SK-N-DZ (cell line): ENCODE measurements around the gene PACSIN2.
"Not testable (repeated sequence)": the region's sequence is repeated elsewhere in the genome, so short reads cannot be mapped to it uniquely, and the experiment has no call there.

Experiments
- DNase-seq: peaks from one replicate; pipeline ENCODE4 v3.0.0-alpha.2; 2015; ENCODE audit warnings: low spot score

PACSIN2 gene

DNA sequence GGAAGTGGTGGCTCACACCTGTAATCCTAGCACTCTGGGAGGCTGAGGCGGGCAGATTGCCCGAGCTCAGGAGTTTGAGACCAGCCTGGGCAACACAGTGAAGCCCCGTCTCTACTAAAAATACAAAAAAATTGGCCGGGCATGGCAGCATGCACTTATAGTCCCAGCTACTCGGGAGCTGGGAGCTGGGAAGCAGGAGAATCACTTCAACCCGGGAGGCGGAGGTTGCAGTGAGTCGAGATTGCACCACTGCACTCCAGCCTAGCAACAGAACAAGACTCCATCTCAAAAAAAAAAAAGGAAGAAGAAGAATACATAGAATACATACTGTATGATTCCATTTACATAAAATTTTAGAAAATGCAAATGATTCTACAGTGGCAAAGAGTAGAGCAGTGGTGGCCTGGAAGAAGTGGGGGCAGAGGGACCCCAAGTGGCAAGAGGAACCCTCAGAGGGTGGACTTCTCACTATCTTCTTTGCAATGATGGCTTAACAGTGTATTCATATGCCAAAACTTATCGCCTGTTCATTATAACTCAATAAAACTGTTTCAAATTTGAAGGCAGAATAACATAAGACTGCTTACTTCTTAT, 22.0 kb downstream of the PACSIN2 start:
- no peak for DNase-seq

DNA sequence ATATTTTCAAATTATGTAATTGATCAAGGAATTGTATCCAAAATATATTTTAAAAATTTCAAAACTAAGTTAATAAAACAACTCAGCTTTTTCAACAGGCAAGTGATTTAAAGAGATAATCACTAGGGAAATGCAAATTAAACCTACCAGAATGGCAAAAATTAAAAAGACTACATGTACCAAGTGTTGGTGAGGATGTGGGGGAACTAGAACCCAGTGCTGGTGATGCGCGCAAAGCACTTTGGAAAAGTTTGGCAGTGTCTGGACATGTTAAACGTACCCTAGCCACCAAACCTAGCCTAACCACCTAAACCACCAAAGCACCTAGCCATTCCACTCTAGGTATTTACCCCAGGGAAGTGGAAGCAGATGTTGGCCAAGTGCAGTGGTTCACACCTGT, 22.9 kb downstream of the PACSIN2 start:
- DNase-seq = no peak

DNA sequence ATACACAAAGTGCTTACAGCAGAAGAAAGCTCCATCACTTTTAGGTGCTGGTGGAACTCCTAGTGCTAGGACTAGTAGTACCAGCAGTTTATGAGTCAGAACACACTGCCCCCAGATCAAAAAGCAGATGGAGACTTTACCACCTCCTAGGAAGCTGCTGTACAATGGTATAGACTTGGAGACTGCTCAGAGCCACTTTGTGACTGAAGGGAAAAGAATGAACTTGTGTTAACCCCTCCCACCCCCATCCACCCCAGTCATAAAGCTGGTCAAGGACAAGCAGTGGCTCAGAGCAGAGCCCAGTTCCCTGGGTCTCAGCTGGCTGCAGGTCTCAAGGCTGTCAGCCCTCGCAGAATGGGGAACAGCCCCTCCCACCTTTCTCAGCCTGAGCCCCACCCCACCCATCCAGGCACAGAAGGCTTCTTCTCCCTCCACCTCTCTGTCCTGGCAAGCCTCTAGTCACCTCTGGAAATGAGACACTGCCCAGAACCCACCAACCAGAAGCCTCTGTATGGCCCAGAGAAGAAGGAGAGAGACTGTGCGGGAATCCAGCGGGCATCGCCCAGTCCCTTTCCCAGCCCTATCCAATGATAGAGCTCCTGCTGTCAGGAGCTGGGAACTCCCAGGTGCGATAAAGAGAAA, 23.8 kb downstream of the PACSIN2 start:
- DNase-seq = no peak

DNA sequence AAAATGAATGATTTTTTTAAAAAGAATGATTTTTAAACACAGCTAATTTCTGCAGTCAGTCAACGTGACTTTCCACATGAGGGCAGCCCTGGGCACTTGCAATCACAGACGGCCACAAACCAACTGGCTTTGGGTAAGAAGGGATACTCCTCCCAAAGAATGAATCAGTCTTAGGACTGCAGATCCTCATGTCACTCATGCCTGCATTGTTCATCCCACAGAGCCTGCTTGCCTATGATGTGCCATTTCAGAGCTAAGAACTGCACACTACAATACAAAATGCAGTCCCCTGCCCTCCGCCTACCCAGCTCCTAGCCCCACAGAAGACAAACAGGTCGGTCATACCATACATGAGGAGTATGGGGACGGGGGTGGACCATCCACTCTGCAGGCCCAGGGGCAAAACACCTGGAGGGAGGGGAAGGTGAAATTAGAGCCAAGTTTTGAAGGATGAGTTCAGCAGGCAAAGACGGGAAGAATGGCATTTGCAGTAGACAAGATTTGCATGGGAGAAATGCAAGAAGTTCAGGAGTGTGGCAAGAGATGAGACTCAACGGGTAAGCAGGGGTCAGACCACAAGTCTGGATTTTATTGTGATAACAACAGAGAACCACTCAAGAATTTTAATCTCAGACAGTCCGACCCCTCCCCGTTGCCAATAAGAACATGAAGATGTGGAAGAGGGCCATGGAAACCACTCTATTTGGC, 24.7 kb downstream of the PACSIN2 start:
- DNase-seq = no peak

DNA sequence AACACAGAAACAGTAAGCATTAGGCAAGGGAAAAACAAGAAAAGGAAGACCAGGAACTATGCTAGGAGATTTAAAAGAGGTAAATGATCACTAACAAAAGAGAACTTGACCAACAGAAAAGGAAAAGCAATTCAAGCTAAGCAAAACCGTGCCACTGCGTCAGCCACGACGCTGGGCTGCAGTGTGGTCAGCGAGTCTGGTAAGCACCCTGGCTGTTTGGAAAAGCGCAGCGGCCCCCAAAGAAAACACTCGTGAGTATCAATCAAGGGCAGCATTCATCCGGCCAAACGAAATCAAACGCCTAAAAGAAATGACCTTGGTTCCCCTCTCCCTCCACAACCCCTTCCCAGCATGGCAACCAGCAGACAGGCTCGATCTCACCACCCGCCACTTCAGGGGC, 28.8 kb downstream of the PACSIN2 start:
- DNase-seq = no peak

DNA sequence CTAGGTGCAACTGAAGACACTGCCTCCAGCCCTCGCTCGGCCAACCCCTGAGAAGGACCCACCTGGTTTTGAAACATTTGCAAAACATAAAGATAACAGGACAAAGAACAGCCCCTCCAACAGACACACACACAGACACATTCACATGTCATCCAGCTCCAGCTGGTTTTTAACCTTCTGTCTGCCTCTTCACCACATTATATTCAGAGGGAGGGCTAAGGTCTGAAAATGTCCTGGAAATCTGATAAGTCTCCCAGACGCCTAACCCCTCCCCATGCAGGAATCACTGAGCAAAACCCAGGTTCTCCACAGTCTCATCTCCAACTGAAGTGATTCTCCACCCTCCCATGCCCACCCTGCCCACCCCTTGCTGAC, 29.4 kb downstream of the PACSIN2 start:
- DNase-seq = peak; percentile 89

DNA sequence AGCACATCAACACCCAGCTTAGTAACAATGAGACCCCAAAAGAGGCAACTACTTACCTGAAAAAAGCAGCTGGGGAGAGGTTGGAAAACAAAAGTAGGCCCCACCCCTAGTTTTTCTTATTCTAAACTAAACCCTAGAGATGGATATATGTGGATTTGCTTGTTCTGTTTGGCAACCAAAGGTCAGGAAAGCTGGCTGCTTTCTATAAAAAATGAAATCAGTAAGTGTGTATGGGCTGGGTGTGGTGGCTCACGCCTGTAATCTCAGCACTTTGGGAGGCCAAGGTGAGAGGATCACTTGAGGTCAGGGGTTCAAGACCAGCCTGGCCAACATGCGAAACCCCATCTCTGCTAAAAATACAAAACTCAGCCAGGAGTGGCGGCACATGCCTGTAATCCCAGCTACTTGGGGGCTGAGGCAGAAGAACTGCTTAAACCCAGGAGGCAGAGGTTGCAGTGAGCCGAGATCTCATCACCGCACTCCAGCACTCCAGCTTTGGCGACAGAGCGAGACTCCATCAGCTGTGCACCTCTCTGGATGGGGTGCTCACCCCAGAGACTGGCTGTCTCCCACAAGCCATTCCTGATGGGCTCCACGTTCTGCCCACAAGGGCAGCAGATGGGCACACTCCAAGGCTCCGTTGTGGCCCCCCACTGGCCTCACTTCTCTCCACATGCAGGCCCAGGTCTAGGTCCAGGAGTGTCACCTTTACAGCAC, 30.0 kb downstream of the PACSIN2 start:
- no peak for DNase-seq

DNA sequence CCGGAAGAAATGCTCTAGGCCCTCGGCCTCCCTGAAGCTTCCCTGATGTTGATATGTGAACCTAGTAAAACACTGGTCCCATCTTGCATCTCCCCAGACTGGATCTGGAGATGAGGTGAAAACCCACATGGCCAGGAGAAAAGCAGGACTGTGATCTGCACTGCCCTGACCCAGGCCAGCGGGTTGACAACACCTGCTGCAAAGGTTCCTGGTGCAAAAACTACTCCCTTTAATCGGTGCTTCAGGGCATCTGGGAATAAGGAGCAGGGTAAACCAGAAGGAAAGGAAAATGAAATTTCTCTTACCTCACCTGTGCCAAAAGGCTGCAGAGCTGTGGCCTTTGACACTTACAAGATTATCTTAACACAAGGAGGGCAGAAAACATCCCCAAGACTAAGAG, 30.6 kb downstream of the PACSIN2 start:
- DNase-seq = peak; percentile 33

DNA sequence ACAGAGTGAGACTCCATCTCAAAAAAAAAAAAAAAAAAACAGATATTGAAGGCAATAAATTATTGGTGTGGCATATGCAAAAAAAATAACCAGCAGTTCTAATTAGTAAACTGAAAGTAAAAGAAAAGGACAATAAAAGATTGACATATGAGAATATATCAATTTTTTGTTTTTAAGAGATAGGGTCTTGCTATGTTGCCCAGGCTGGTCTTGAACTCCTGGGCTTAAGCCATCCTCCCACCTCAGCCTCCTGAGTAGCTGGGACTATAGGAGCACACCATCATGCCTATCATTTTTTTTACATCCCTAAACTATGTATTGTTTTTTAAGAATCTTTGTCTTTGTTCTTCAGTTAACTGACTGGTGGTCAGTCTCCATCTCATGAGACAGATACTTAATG, 31.5 kb downstream of the PACSIN2 start:
- no peak for DNase-seq

DNA sequence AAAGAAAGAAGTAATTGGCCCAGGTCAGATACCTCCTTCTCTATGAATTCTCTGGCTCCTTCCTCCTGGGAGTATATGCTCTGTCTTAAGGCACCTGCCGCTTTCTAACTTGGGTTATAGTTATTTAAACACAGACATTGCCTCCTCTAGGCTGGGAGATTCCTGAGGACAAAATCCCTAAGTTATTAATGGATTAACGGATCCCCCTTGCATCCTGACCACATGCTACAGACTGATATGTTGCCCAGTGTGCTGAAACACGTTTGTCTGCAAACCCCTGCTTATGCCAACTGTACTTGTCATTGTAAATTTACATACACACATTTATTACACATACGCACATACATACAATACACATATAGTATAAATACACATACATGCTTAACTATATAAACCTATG, 35.3 kb downstream of the PACSIN2 start:
- DNase-seq = no peak

DNA sequence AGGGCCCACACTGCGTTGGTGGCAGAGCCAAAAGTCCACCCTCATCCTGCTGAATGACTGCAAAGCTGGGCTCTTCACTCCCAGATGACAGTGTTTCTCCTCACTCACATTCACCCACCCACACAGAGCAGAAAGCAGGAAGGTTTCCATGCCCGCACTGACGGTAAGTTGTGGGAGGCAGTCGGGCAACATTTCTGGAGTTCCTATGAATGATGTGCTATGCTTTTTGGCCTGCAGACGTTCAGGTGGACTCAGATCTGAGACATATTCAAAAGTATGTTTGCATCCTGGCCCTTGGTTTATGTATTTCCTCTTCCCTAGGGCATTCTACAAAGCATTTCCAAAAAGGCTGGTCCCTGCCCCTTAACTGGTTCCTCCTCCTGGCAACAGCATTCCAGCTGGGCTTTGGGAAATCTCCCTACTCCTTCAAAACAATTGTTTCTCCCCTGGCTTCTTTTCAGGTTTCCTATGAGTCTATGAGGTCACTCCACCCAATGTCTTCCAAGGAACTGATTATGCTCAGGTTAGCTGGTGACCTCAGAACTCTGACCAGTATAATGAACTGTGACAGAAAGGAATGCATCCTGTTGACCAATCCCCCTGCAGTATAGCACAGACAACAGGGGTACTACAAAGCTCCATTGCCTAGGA, 36.4 kb downstream of the PACSIN2 start:
- no peak for DNase-seq

DNA sequence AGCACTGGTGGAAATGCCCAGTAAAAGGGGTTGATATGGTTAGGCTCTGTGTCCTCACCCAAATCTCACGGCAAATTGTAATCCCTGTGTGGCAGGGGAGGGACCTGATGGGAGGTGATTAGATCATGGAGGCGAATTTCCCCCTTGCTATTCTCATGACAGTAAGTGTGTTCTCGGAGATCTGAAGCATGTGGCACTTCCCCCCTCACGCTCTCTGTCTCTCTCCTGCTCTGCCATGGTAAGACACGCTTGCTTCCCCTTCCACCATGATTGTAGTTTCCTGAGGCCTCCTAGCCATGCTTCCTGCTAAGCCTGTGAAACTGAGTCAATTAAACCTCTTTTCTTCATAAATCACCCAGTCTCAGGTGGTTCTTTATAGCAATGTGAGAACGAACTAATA, 37.4 kb downstream of the PACSIN2 start:
- peak; percentile 43 for DNase-seq

DNA sequence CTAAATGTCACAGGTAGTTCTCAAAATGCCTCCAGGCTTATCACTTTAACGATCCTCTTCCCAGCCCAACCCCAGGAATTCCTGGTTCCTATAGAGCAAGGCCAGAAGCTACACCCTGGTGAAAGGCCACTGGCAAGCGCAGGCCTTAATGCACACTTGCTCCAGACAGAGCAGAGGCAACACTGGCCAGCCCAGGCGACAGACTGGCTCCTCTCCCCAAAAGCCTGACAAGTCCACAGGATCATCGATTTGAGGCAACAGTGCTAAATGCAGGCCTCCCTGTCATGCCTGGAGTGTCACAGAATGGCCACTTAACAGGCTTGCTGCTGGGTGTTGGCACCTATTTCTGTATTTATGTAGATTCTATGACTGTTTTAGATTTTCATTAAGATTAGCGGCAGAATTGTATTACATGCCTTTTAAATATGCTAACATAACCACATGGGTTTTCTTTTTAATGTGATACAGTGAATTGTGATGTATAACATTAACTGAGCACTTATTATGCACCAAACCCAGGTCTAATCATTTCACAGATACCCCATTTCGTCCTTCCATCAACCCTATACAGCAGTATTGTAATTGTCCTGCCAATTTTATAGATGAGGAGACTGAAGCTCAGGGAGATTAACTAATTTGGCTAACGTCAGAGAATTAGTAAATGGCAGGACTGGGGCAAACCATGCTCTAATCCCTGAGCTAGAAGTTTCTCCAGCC, 38.6 kb downstream of the PACSIN2 start:
- DNase-seq = no peak

DNA sequence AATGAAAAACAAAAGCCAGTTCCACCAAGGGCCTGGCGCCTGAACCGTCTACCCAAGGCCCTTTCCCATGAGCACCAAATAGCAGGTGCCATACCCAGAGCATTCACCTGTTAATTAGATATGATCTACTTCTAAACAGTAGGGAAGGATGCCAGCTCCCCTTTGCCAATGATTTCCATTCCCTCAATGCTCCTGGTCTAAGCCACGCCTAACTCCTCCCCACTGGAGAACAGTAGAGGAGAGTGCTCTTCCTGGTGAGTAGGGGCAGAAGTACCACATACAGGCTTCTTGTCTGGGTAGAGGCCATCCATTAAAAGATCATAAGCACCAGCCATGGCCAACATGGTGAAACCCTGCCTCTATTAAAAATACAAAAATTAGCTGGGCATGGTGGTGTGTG, 40.7 kb downstream of the PACSIN2 start:
- no peak for DNase-seq

DNA sequence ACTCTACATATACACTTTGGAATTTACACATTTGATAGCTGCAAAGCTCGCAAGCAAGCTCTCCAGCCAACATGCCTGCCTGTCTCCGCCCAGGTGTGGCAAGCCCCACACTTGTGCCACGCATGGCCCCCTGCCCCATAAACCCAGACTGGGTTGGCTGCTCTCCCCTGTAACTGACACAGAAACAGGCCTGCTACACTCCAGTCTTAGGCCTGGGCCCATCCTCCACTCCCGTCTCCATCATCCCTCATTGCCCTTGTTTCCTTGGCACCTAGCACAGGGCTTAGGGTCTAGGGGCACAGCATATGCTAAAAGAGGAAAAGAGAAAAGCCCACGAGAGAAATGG, 41.4 kb downstream of the PACSIN2 start:
- DNase-seq = no peak

DNA sequence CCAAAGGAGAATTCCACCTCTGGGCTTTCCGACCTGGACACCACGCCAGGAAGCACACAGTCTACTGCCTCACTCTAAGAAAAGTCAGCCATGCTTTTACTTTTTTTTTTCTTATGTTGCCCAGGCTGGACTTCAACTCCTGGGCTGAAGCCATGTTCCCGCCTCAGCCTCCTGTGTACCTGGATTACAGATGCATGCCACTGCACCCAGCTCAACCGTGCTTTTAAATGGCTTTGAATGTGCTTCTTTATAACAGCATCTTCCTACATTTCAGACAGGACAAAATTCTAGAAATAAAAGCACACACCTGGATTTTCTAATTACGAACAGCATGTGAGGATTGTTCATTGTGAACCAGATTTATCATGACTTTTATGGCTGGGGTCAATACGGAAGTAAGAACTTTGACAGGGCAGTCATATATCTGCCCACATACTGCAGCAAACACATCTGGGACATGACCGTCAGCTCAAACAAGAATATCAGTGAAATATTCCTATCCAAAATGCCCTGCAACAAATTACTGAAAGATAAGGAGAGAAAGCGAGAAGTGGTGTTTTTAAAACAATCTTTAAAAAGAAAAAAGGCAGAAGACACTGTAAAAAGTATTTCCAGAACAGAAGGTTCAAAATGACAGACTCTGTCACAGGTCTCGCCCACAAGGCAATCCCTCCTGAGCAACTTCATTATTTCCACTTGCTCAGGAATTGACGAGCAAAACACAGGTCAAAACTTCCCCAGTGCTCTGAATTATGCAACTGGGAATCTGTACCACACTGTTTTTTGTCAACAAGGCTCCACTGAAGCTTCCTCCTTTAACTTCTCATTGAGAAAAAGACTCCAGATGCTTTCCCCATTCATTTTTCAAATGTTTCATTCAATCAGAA, 42.1 kb downstream of the PACSIN2 start:
- no peak for DNase-seq

DNA sequence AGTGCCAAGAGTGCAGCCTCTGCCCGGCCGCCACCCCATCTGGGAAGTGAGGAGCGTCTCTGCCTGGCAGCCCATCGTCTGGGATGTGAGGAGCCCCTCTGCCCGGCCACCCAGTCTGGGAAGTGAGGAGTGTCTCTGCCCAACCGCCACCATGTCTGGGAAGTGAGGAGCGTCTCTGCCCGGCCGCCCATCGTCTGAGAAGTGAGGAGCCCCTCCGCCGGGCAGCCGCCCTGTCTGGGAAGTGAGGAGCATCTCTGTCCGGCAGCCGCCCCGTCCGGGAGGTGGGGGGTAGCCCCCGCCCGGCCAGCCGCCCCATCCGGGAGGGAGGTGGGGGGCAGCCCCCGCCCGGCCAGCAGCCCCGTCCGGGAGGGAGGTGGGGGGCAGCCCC, 43.5 kb downstream of the PACSIN2 start:
- DNase-seq = not testable (repeated sequence)

DNA sequence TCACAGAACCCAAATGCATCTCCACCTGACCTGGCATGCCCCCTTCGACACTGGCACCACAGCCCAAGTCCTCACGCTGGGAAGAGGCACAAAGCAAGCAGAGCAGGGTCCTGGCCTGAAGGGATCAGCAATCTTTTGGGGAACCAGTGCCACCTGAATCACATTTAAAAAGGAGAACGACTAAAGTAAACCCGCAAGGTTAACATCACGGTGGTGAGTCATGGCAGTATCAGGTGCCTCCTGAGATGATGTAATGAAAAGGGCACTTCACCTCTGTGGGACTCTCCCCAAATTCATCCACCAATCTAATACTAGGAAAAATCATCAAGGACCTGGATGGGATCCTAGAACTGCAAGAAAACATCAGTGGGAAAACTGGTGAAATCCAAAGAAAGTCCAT, 44.9 kb downstream of the PACSIN2 start:
- no peak for DNase-seq

DNA sequence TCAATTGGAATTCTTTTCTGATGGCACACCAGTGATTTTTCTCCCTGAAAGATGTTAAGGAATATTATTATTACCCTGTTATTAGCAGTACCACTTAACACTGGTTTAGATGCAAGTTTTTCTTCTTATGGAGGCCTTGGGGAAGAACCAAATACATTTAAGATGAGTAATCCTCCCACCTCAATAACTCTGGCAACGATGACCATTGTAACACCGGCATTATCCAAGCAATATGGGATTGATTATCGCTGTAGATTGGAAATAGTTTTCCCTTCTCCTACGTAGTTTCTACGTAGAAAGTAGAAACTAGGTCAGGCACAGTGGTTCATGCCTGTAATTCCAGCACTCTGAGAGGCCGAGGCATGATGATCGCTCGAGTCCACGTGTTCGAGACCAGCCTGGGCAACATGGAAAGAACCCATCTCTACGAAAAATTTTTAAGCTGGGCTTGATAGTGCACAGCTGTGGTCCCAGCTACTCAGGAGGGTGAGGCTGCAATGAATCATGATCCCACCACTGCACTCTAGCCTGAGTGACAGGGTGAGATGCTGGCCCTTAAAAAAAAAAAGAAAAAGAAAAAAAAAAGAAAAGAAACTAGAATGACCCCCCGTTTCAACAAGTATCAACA, 45.5 kb downstream of the PACSIN2 start:
- DNase-seq = no peak

DNA sequence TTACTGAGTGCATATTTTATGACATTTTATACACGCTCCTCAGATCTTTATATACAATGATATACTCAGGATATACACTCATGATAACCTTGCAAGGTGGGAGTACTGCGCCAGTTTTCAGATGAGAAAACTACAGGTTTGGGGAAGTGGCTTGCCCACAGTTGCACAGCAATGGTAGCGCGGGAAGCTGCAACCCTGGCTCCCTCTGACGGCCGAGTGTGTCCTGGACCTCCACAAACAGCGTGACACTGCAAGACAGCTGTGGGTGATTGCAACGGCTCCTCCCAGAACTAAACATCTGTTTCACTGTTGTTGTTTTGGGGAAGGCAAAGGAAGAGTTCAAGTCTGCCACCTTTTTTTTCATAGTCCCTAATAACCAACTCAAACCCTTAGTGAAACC, 47.0 kb downstream of the PACSIN2 start:
- DNase-seq = no peak
